WTC11 (cell line): ENCODE measurements around the gene NLRC5. TPM values are rescaled to one million over a fixed set of nuclear protein-coding genes. Genes with fewer than 3 reads are reported as not detected.
"Not testable (repeated sequence)": the region's sequence is repeated elsewhere in the genome, so short reads cannot be mapped to it uniquely, and the experiment has no call there.

Source experiments
- ATAC-seq: fragments of 200-7000 bp; cut with Tn5 transposase; 2 replicates; pipeline ENCODE4 v1.10.0; 2021; ENCODE audit warnings: mild to moderate bottlenecking, moderate library complexity
- CTCF ChIA-PET: fragments of 300-600 bp; sonication (Branson Sonifier 250); formaldehyde crosslinking; loops from one replicate; lab custom pipeline; 2021; ENCODE audit warnings: antibody characterized with exemption; lab: Charles Lee
- POLR2A ChIA-PET: fragments of 350-600 bp; sonication (Branson Sonifier 250); formaldehyde crosslinking; loops from one replicate; lab custom pipeline; 2021; ENCODE audit warnings: antibody characterized with exemption; lab: Charles Lee
- DNase-seq: peaks from one replicate; pipeline ENCODE4 v3.0.0; 2021; ENCODE audit warnings: low spot score
- H3K27ac Mint-ChIP-seq: 2 replicates; pipeline ENCODE4 v1.8.0; 2021; ENCODE audit warnings: mixed read lengths
- H3K27me3 Mint-ChIP-seq: 2 replicates; pipeline ENCODE4 v1.8.0; 2021; ENCODE audit warnings: low read depth, mild to moderate bottlenecking, moderate library complexity, mixed read lengths
- H3K36me3 Mint-ChIP-seq: 2 replicates; pipeline ENCODE4 v1.8.0; 2021; ENCODE audit warnings: mixed read lengths
- H3K4me1 Mint-ChIP-seq: 2 replicates; pipeline ENCODE4 v1.8.0; 2022; ENCODE audit warnings: mixed read lengths
- H3K4me3 Mint-ChIP-seq: 2 replicates; pipeline ENCODE4 v1.8.0; 2021; ENCODE audit warnings: mild to moderate bottlenecking, moderate library complexity, mixed read lengths
- H3K9me3 Mint-ChIP-seq: 2 replicates; pipeline ENCODE4 v1.8.0; 2021; ENCODE audit warnings: mixed read lengths
- ELF4 ChIP-seq: sonication (generic); formaldehyde crosslinking; IDR thresholded peaks from 2 replicates; pipeline ENCODE4 v1.8.1; 2022; ENCODE audit warnings: low read depth, mild to moderate bottlenecking, moderate library complexity, missing genetic modification reagents
- GRHL2 ChIP-seq: fragments of 250-450 bp; sonication (Bioruptor Pico); IDR thresholded peaks from 2 replicates; pipeline ENCODE4 v1.8.0; 2022; ENCODE audit warnings: mild to moderate bottlenecking, moderate library complexity; ENCODE audit not compliant: insufficient replicate concordance, severe bottlenecking
- HMGA2 ChIP-seq: fragments of 250-450 bp; sonication (Bioruptor Pico); IDR thresholded peaks from 2 replicates; pipeline ENCODE4 v1.4.0; 2021; ENCODE audit warnings: mild to moderate bottlenecking, moderate library complexity
- MXD4 ChIP-seq: fragments of 250-450 bp; sonication (Bioruptor Pico); IDR thresholded peaks from 2 replicates; pipeline ENCODE4 v1.8.0; 2021; ENCODE audit warnings: mild to moderate bottlenecking, moderate library complexity, borderline replicate concordance
- TCF7 ChIP-seq: sonication (generic); formaldehyde crosslinking; IDR thresholded peaks from 2 replicates; pipeline ENCODE4 v1.8.0; 2022; ENCODE audit warnings: mild to moderate bottlenecking, low read depth, missing genetic modification reagents, moderate library complexity
- TEAD4 ChIP-seq: sonication (generic); formaldehyde crosslinking; IDR thresholded peaks from 2 replicates; pipeline ENCODE4 v1.8.0; 2022; ENCODE audit warnings: mild to moderate bottlenecking, missing genetic modification reagents
- ZBTB21 ChIP-seq: sonication (generic); formaldehyde crosslinking; IDR thresholded peaks from 2 replicates; pipeline ENCODE4 v1.8.1; 2023; ENCODE audit warnings: mild to moderate bottlenecking, missing genetic modification reagents, borderline replicate concordance
- ZNF317 ChIP-seq: sonication (generic); formaldehyde crosslinking; IDR thresholded peaks from 2 replicates; pipeline ENCODE4 v1.8.1; 2023; ENCODE audit warnings: low read depth, mild to moderate bottlenecking, moderate library complexity, missing genetic modification reagents, borderline replicate concordance
- total RNA-seq: library from RNA; stranded (reverse); gene quantifications from 3 replicates; pipeline ENCODE4 v1.2.3, GENCODE V29; 2021
- TF ChIP-seq, protein P1 (sequence below): sonication (generic); formaldehyde crosslinking; IDR thresholded peaks from 2 replicates; pipeline ENCODE4 v1.8.0; 2022; ENCODE audit warnings: mild to moderate bottlenecking, missing genetic modification reagents
- TF ChIP-seq, protein P2 (sequence below): sonication (generic); formaldehyde crosslinking; IDR thresholded peaks from 2 replicates; pipeline ENCODE4 v1.8.1; 2023; ENCODE audit warnings: mild to moderate bottlenecking, moderate library complexity, missing genetic modification reagents
- TF ChIP-seq, protein P3 (sequence below): sonication (generic); formaldehyde crosslinking; IDR thresholded peaks from 2 replicates; pipeline ENCODE4 v1.8.0; 2022; ENCODE audit warnings: mild to moderate bottlenecking, missing genetic modification reagents
- TF ChIP-seq, protein P4 (sequence below): sonication (generic); formaldehyde crosslinking; IDR thresholded peaks from 2 replicates; pipeline ENCODE4 v1.8.0; 2022; ENCODE audit warnings: missing genetic modification reagents
- TF ChIP-seq, protein P5 (sequence below): sonication (generic); formaldehyde crosslinking; conservative IDR thresholded peaks from 2 replicates; pipeline ENCODE4 v1.8.1; 2022; ENCODE audit warnings: mild to moderate bottlenecking, missing genetic modification reagents

The NLRC5 gene
- total RNA-seq, 1 experiment from 2014 or later = 2.8 TPM

DNA sequence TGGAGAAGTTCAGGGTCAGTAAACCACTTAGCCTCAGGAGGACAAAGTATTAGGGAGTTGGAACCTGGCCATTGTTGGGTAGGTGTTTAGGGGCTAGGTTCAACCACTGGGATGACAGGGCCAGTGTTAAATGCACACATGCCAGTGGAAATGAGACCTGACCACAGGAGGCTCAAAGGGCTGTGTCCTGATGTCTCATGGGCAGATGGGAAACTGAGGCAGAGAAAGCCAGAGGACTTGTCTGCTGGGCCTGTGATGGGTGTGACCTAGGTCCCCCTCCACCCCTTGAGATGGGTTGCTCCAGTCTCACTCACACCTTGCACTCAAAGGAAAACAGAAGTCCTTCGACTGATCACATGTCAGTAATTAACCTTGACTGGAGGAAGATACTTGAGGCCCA is 119.1 kb downstream of the NLRC5 start:
- POLR2A ChIA-PET = no interaction called here
- ATAC-seq (no peak), DNase-seq (no peak)
- H3K4me1 Mint-ChIP-seq = peaks cover 32% of the 10 kb centered on the region
- H3K9me3 Mint-ChIP-seq = no peaks in the 10 kb centered on the region
- TF ChIP-seq ELF4 (CRISPR knock-in tag) (no peak), GRHL2 (CRISPR knock-in tag) (no peak)
- TF ChIP-seq, protein P1, sequence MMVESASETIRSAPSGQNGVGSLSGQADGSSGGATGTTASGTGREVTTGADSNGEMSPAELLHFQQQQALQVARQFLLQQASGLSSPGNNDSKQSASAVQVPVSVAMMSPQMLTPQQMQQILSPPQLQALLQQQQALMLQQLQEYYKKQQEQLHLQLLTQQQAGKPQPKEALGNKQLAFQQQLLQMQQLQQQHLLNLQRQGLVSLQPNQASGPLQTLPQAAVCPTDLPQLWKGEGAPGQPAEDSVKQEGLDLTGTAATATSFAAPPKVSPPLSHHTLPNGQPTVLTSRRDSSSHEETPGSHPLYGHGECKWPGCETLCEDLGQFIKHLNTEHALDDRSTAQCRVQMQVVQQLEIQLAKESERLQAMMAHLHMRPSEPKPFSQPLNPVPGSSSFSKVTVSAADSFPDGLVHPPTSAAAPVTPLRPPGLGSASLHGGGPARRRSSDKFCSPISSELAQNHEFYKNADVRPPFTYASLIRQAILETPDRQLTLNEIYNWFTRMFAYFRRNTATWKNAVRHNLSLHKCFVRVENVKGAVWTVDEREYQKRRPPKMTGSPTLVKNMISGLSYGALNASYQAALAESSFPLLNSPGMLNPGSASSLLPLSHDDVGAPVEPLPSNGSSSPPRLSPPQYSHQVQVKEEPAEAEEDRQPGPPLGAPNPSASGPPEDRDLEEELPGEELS (CRISPR knock-in tag) = no peak
- no peaks in the 10 kb centered on the region for H3K36me3 Mint-ChIP-seq
- H3K4me3 Mint-ChIP-seq = no peak overlapping the region
- CTCF ChIA-PET = interaction anchor here (8.2 kb wide), 1 partner anchor 16 kb away, joined by 68 read pairs; the partner anchor contains the start of gene CPNE2
- H3K27me3 Mint-ChIP-seq = no peaks in the 10 kb centered on the region
- no peak overlapping the region for H3K27ac Mint-ChIP-seq

DNA sequence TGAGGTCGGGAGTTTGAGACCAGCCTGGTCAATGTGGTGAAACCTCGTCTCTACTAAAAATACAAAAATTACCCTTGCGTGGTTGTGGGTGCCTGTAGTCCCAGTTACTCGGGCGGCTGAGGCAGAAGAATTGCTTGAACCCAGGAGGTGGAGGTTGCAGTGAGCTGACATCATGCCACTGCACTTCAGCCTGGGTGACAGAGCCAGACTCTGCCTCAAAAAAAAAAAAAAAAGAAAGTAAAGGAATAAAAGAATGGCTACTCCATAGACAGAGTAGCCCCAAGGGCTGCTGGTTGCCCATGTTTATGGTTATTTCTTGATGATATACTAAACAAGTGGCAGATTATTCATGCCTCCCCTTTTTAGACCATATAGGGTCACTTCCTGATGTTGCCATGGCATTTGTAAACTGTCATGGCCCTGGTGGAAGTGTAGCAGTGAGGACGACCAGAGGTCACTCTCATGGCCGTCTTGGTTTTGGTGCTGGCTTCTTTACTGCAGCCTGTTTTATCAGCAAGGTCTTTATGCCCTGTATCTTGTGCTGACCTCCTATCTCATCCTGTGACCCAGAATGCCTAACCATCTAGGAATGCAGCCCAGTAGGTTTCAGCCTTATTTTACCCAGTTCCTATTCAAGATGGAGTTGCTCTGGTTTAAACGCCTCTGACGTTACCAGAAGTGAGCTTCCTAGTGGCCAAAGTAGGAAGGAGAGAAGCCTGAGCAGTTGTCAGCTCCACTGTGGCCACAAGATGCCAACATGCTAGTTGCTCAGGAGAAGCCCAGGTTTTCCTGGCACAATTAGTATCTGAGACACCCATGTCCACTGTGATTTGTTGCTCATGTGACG is 120.1 kb downstream of the NLRC5 start:
- not testable (repeated sequence) for H3K36me3 Mint-ChIP-seq, H3K4me3 Mint-ChIP-seq, ATAC-seq, H3K9me3 Mint-ChIP-seq, H3K27me3 Mint-ChIP-seq, DNase-seq
- Mint-ChIP-seq H3K4me1 (peaks cover 23% of the 10 kb centered on the region), H3K27ac (peak overlapping the region; percentile 54)
- CTCF ChIA-PET = interaction anchor here (0.9 to 1.8 kb wide), 3 partner anchors 11 to 42 kb away, joined by 3 to 9 read pairs (median 3); partner anchors contain the start of gene CPNE2
- POLR2A ChIA-PET = interaction anchor here (0.5 kb wide), 1 partner anchor 595 kb away, joined by 3 read pairs; no protein-coding TSS in a partner anchor

DNA sequence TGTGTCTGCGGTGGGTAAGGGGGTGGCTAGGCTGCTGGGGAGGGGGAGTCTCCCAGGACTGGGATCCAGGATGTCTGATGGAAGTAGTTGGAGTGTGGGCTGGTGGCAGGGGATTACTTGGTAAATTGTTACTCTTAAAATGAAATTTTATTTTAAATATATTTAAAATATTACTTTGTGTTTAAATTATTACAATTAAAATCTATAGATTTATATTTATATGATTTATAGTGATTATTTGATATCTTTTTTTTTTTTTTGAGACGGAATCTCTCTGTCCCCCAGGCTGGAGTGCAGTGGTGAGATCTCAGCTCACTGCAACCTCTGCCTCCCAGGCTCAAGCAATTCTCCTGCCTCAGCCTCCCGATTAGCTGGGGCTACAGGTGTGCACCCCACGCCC is 121.6 kb downstream of the NLRC5 start:
- H3K4me1 Mint-ChIP-seq = peaks cover 15% of the 10 kb centered on the region
- ATAC-seq = no peak
- H3K27me3 Mint-ChIP-seq = no peaks in the 10 kb centered on the region
- CTCF ChIA-PET = interaction anchor here (0.9 to 1.8 kb wide), 3 partner anchors 18 to 28 kb away, joined by 4 to 9 read pairs (median 4); partner anchors contain the start of gene CPNE2
- TF ChIP-seq HMGA2 = peak; percentile 94
- no peak for TF ChIP-seq MXD4 (CRISPR knock-in tag)
- TF ChIP-seq, all 79 proteins: peak for 1
- Mint-ChIP-seq H3K36me3 (no peaks in the 10 kb centered on the region), H3K4me3 (no peak overlapping the region), H3K9me3 (no peaks in the 10 kb centered on the region), H3K27ac (no peak overlapping the region)
- DNase-seq = no peak
- POLR2A ChIA-PET = no interaction called here

DNA sequence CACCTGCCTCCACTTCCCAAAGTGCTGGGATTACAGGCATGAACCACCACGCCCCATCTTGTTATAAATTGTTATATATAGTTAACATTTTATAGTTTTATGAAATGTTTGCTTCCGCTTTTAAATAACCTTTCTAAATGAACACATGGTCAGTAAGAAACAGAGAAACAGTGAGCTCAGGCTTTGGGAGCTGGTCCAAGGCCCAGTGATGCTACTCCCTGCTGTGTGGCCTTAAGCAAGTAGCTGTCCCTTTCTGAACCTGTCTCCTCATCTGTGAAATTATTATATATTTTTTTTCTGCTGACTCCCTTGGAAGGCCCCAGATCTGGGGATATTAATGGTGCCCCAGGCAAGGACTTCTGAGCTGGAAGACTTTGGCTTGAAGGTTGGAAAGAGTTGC is 122.1 kb downstream of the NLRC5 start:
- no peak for ATAC-seq
- Mint-ChIP-seq H3K4me3 (no peak overlapping the region), H3K9me3 (no peaks in the 10 kb centered on the region), H3K27me3 (no peaks in the 10 kb centered on the region), H3K36me3 (no peaks in the 10 kb centered on the region), H3K27ac (no peak overlapping the region), H3K4me1 (peaks cover 15% of the 10 kb centered on the region)
- CTCF ChIA-PET = interaction anchor here (0.9 to 1.2 kb wide), 3 partner anchors 19 to 28 kb away, joined by 4 read pairs; partner anchors contain the start of gene CPNE2
- TF ChIP-seq TEAD4 (CRISPR knock-in tag) (no peak), TCF7 (CRISPR knock-in tag) (no peak), ZNF317 (CRISPR knock-in tag) (no peak), ZBTB21 (no peak)
- TF ChIP-seq, protein P2, sequence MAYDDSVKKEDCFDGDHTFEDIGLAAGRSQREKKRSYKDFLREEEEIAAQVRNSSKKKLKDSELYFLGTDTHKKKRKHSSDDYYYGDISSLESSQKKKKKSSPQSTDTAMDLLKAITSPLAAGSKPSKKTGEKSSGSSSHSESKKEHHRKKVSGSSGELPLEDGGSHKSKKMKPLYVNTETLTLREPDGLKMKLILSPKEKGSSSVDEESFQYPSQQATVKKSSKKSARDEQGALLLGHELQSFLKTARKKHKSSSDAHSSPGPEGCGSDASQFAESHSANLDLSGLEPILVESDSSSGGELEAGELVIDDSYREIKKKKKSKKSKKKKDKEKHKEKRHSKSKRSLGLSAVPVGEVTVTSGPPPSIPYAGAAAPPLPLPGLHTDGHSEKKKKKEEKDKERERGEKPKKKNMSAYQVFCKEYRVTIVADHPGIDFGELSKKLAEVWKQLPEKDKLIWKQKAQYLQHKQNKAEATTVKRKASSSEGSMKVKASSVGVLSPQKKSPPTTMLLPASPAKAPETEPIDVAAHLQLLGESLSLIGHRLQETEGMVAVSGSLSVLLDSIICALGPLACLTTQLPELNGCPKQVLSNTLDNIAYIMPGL = no peak
- TF ChIP-seq, protein P3, sequence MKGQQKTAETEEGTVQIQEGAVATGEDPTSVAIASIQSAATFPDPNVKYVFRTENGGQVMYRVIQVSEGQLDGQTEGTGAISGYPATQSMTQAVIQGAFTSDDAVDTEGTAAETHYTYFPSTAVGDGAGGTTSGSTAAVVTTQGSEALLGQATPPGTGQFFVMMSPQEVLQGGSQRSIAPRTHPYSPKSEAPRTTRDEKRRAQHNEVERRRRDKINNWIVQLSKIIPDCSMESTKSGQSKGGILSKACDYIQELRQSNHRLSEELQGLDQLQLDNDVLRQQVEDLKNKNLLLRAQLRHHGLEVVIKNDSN (CRISPR knock-in tag) = no peak
- TF ChIP-seq, protein P4, sequence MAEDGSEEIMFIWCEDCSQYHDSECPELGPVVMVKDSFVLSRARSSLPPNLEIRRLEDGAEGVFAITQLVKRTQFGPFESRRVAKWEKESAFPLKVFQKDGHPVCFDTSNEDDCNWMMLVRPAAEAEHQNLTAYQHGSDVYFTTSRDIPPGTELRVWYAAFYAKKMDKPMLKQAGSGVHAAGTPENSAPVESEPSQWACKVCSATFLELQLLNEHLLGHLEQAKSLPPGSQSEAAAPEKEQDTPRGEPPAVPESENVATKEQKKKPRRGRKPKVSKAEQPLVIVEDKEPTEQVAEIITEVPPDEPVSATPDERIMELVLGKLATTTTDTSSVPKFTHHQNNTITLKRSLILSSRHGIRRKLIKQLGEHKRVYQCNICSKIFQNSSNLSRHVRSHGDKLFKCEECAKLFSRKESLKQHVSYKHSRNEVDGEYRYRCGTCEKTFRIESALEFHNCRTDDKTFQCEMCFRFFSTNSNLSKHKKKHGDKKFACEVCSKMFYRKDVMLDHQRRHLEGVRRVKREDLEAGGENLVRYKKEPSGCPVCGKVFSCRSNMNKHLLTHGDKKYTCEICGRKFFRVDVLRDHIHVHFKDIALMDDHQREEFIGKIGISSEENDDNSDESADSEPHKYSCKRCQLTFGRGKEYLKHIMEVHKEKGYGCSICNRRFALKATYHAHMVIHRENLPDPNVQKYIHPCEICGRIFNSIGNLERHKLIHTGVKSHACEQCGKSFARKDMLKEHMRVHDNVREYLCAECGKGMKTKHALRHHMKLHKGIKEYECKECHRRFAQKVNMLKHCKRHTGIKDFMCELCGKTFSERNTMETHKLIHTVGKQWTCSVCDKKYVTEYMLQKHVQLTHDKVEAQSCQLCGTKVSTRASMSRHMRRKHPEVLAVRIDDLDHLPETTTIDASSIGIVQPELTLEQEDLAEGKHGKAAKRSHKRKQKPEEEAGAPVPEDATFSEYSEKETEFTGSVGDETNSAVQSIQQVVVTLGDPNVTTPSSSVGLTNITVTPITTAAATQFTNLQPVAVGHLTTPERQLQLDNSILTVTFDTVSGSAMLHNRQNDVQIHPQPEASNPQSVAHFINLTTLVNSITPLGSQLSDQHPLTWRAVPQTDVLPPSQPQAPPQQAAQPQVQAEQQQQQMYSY (CRISPR knock-in tag) = no peak
- TF ChIP-seq, protein P5, sequence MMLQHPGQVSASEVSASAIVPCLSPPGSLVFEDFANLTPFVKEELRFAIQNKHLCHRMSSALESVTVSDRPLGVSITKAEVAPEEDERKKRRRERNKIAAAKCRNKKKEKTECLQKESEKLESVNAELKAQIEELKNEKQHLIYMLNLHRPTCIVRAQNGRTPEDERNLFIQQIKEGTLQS (CRISPR knock-in tag) = no peak
- POLR2A ChIA-PET = no interaction called here
- no peak for DNase-seq
